Upper lobe of left lung (tissue), 6 donors: ENCODE results near the gene MFSD2A. TPM values are rescaled to one million over a fixed set of nuclear protein-coding genes. Genes with fewer than 3 reads are reported as not detected.

Experiments
- ATAC-seq, 2 donors: fragments of 200-7000 bp; cut with Tn5 transposase; one replicate each; pipeline ENCODE4 v1.9.1; 2022; ENCODE audit warnings: mild to moderate bottlenecking in 2 of 2, moderate library complexity in 2 of 2; ENCODE audit not compliant: low FRiP score in 2 of 2
- DNase-seq, 2 donors: peaks; one replicate each; pipeline ENCODE4 v3.0.0-alpha.2; 2019 to 2020
- H3K27ac ChIP-seq, 4 donors: fragments of 200-600 bp; sonication (generic); one replicate each; pipeline ENCODE4 v1.5.1; 2016 to 2019
- H3K27me3 ChIP-seq, 4 donors: fragments of 200-600 bp; sonication (generic); one replicate each; pipeline ENCODE4 v1.5.1; 2017 to 2019
- H3K36me3 ChIP-seq, 4 donors: fragments of 200-600 bp; sonication (generic); one replicate each; pipeline ENCODE4 v1.5.1; 2016 to 2019
- H3K4me1 ChIP-seq, 4 donors: fragments of 200-600 bp; sonication (generic); one replicate each; pipeline ENCODE4 v1.5.1; 2018 to 2019
- H3K4me3 ChIP-seq, 4 donors: fragments of 200-600 bp; sonication (generic); one replicate each; pipeline ENCODE4 v1.5.1; 2017 to 2019; ENCODE audit warnings: mild to moderate bottlenecking in 2 of 4, moderate library complexity in 1 of 4
- H3K9me3 ChIP-seq, 4 donors: fragments of 200-600 bp; sonication (generic); one replicate each; pipeline ENCODE4 v1.5.1; 2018 to 2019
- EP300 ChIP-seq, 4 donors: sonication (generic); formaldehyde crosslinking; IDR thresholded peaks; one replicate each; pipeline ENCODE4 v1.5.1; 2017; ENCODE audit warnings: antibody characterized with exemption in 4 of 4, control low read depth in 2 of 4
- POLR2A ChIP-seq, 4 donors: fragments of 450-650 bp; IDR thresholded peaks; one replicate each; pipeline ENCODE4 v1.5.1; 2016 to 2017; ENCODE audit warnings: antibody characterized with exemption in 4 of 4, mild to moderate bottlenecking in 2 of 4
- POLR2AphosphoS5 ChIP-seq, 2 donors: sonication (generic); formaldehyde crosslinking; IDR thresholded peaks; one replicate each; pipeline ENCODE4 v1.5.1; 2017; ENCODE audit warnings: antibody characterized with exemption in 2 of 2
- WGBS, 2 donors: methylation state at CpG; one replicate each; pipeline ENCODE4 v1.1.5; 2017 to 2018; 5-methylcytosine and 5-hydroxymethylcytosine counted together
- small RNA-seq, 4 donors: library from RNA; depleted of rRNA; stranded (forward); fragments of <200 nt; gene quantifications; one replicate each; pipeline ENCODE3, GENCODE V24; 2016
- total RNA-seq, 6 donors: library from RNA; depleted of rRNA in 4 of 6; stranded (reverse); fragments of >200 nt in 4 of 6; gene quantifications; one replicate each; pipeline versions ENCODE4 v1.1.0 to v1.2.1, GENCODE V29; 2016 to 2021
- TF ChIP-seq, protein P1 (sequence below), 6 experiments: fragments of 450-650 bp in 4 of 6; fragments of 200-600 bp in 2 of 6; sonication (generic) in 2 of 6; IDR thresholded peaks; one replicate each; pipeline ENCODE4 v1.5.1; 2016 to 2019; ENCODE audit warnings: antibody characterized with exemption in 6 of 6
- donor health status: DM: no; HTN: no; CAD: no; lungs with moderate emphysema.
- donor health status: DM: no; HTN: yes; CAD: no; lungs with severe emphysema.

MFSD2A gene
- total RNA-seq, 6 donors from 2014 or later, result 63.9 to 196 (median 109) TPM

DNA sequence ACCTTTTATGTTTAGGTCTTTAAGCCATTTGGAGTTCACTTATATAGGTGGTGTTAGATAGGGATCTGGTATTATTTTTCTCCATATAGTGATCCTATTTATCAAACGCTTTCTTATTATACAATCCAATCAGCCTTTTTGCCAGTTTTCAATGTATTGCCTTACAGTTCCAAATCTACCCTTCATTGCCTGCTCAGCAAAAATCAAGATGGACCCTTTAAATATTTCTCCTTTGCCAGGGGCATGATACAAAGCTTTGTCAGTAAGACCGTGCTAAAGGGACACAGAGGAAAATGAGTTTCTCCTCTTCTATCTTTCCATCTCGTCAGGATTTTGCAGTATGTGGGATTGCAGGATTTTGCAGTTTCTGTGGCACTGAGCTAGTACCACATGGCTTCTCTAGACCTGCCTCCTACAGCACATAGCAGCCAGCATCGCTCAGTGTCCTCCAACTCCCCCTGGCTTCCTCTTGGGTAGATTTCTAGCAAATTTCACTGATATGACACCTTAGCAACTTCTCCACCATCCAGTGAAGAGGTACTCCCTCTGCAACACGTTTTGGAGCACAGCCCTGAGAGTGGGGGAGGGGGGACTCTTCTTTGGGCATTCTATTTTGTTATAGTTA, 63.1 kb downstream of the MFSD2A start:
- peaks cover 0 to 3% (median 3%) of the 10 kb centered on the region in 4 donors for H3K4me1 ChIP-seq
- no peak overlapping the region for H3K4me3 ChIP-seq
- 61 to 62% methylated on average over 5 of the region's 5 CpGs for WGBS, 2 donors
- no peak for ATAC-seq
- no peaks in the 10 kb centered on the region for H3K36me3 ChIP-seq
- no peaks in the 10 kb centered on the region for H3K27me3 ChIP-seq
- DNase-seq, result no peak
- no peak overlapping the region for H3K27ac ChIP-seq
- no peak for TF ChIP-seq POLR2AphosphoS5 (IDR thresholded peaks at IDR 0.05)
- TF ChIP-seq, protein P1, sequence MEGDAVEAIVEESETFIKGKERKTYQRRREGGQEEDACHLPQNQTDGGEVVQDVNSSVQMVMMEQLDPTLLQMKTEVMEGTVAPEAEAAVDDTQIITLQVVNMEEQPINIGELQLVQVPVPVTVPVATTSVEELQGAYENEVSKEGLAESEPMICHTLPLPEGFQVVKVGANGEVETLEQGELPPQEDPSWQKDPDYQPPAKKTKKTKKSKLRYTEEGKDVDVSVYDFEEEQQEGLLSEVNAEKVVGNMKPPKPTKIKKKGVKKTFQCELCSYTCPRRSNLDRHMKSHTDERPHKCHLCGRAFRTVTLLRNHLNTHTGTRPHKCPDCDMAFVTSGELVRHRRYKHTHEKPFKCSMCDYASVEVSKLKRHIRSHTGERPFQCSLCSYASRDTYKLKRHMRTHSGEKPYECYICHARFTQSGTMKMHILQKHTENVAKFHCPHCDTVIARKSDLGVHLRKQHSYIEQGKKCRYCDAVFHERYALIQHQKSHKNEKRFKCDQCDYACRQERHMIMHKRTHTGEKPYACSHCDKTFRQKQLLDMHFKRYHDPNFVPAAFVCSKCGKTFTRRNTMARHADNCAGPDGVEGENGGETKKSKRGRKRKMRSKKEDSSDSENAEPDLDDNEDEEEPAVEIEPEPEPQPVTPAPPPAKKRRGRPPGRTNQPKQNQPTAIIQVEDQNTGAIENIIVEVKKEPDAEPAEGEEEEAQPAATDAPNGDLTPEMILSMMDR (IDR thresholded peaks at IDR 0.05), result no peak
- no peak for TF ChIP-seq POLR2A (IDR thresholded peaks at IDR 0.05)
- no peak for TF ChIP-seq EP300 (IDR thresholded peaks at IDR 0.05)
- no peaks in the 10 kb centered on the region for H3K9me3 ChIP-seq

Small RNA genes lying within 50 kb of the gene (small RNA-seq; reads per million reads assigned to genes)
- gene RF00019, result 0 reads per million in 4 donors

Other genes with a start within 250 kb of the MFSD2A start
- gene PPIE, start 216.3 kb upstream of the MFSD2A start, total RNA-seq, result 10 to 100 TPM; 23.6 to 54.5 (median 36.1) TPM
- 1 to 10 TPM in 2 of 6 donors, under 1 TPM in 2, not detected in 2; 0.46 to 2.8 (median 0.94) TPM for gene OXCT2, start 183.8 kb upstream of the MFSD2A start, total RNA-seq
- 1 to 10 TPM; 1.2 to 5.2 (median 2.3) TPM for gene BMP8B, start 166.3 kb upstream of the MFSD2A start, total RNA-seq
- gene TRIT1, start 71.6 kb upstream of the MFSD2A start, total RNA-seq, result 10 to 100 TPM in 5 of 6 donors, 1 to 10 TPM in 1; 9.4 to 14.8 (median 13.7) TPM
- 1 to 10 TPM; 4.3 to 8.2 (median 6.1) TPM for gene MYCL, start 53.2 kb upstream of the MFSD2A start, total RNA-seq
- gene CAP1, start 85.6 kb downstream of the MFSD2A start, total RNA-seq, result 100 to 1,000 TPM; 113 to 502 (median 245) TPM
- 100 to 1,000 TPM in 3 of 6 donors, 10 to 100 TPM in 3; 35.6 to 190 (median 95.3) TPM for gene PPT1, start 142.1 kb downstream of the MFSD2A start, total RNA-seq
- gene RLF, start 206.2 kb downstream of the MFSD2A start, total RNA-seq, result 10 to 100 TPM in 4 of 6 donors, 1 to 10 TPM in 2; 8.9 to 22.3 (median 11.0) TPM